HG03025 (cell line): ENCODE data around the gene MS4A8.
"Not testable (repeated sequence)": the region's sequence is repeated elsewhere in the genome, so short reads cannot be mapped to it uniquely, and the experiment has no call there.

Experiments used
- ATAC-seq: cut with Tn5 transposase; IDR thresholded peaks from one replicate; pipeline ENCODE4 v1.9.1; 2021; ENCODE audit warnings: mild to moderate bottlenecking, moderate library complexity; ENCODE audit not compliant: unreplicated experiment, low FRiP score

Gene MS4A8

GRCh38 chr11:60699284-60699691 lies at the start of gene MS4A8:
Gene MS4A8, plus strand, starts transcription at chr11:60699612. Its CDS starts 1,249 bp downstream, at chr11:60700861.
- no peak for ATAC-seq

GRCh38 chr11:60657888-60658287 lies 41.5 kb upstream of the MS4A8 start:
- no peak for ATAC-seq

GRCh38 chr11:60658409-60658808 lies 41.0 kb upstream of the MS4A8 start:
- ATAC-seq: no peak

- no peak for ATAC-seq
Observed at GRCh38 chr11:60672255-60672654, 27.2 kb upstream of the MS4A8 start.

- ATAC-seq: not testable (repeated sequence)
Observed at GRCh38 chr11:60678231-60678630, 21.2 kb upstream of the MS4A8 start.

GRCh38 chr11:60679879-60680278 lies 19.5 kb upstream of the MS4A8 start:
- ATAC-seq: no peak

- ATAC-seq: no peak
Observed at GRCh38 chr11:60680455-60681119, 18.8 kb upstream of the MS4A8 start.

- not testable (repeated sequence) for ATAC-seq
Observed at GRCh38 chr11:60684541-60684848, 14.9 kb upstream of the MS4A8 start.

GRCh38 chr11:60691661-60692060 lies 7.8 kb upstream of the MS4A8 start:
- ATAC-seq: no peak

- ATAC-seq: no peak
Observed at GRCh38 chr11:60699936-60700335, 524 bp downstream of the MS4A8 start.

GRCh38 chr11:60700689-60701468 lies 1.5 kb downstream of the MS4A8 start:
- no peak for ATAC-seq

- no peak for ATAC-seq
Observed at GRCh38 chr11:60701469-60701818, 2.0 kb downstream of the MS4A8 start.

- ATAC-seq: no peak
Observed at GRCh38 chr11:60703374-60703773, 4.0 kb downstream of the MS4A8 start.

GRCh38 chr11:60705895-60706294 lies 6.5 kb downstream of the MS4A8 start:
- ATAC-seq: no peak

- no peak for ATAC-seq
Observed at GRCh38 chr11:60706931-60707330, 7.5 kb downstream of the MS4A8 start.

- ATAC-seq: no peak
Observed at GRCh38 chr11:60710482-60710881, 11.1 kb downstream of the MS4A8 start.

GRCh38 chr11:60711276-60711675 lies 11.9 kb downstream of the MS4A8 start:
- ATAC-seq: no peak

GRCh38 chr11:60713423-60713822 lies 14.0 kb downstream of the MS4A8 start:
- not testable (repeated sequence) for ATAC-seq

GRCh38 chr11:60717956-60718355 lies 18.5 kb downstream of the MS4A8 start:
- no peak for ATAC-seq

- no peak for ATAC-seq
Observed at GRCh38 chr11:60718524-60719316, 19.3 kb downstream of the MS4A8 start.

- no peak for ATAC-seq
Observed at GRCh38 chr11:60719391-60719790, 20.0 kb downstream of the MS4A8 start.
